Activated CD4-positive, alpha-beta memory T cell treated with anti-CD3 and anti-CD28 coated beads for 36 hours (primary cell): ENCODE data around the gene DAB1. TPM values are rescaled to one million over a fixed set of nuclear protein-coding genes. Genes with fewer than 3 reads are reported as not detected.

ENCODE experiments used
- CTCF ChIA-PET: fragments of 350-600 bp; sonication (Branson Sonifier 250); formaldehyde crosslinking; loops from one replicate; lab custom pipeline; 2021; ENCODE audit warnings: antibody characterized with exemption, inconsistent platforms; lab: Charles Lee
- POLR2A ChIA-PET: fragments of 350-600 bp; sonication (Branson Sonifier 250); formaldehyde crosslinking; loops from one replicate; lab custom pipeline; 2021; ENCODE audit warnings: antibody characterized with exemption; lab: Charles Lee
- DNase-seq: peaks from one replicate; pipeline ENCODE4 v3.0.0-alpha.2; 2020
- H3K27ac Mint-ChIP-seq: one replicate; pipeline ENCODE4 v1.8.0; 2021; ENCODE audit warnings: mixed read lengths
- H3K27me3 Mint-ChIP-seq: one replicate; pipeline ENCODE4 v1.8.0; 2021; ENCODE audit warnings: mixed read lengths
- H3K36me3 Mint-ChIP-seq: one replicate; pipeline ENCODE4 v1.8.0; 2021; ENCODE audit warnings: mixed read lengths
- H3K4me1 Mint-ChIP-seq: one replicate; pipeline ENCODE4 v1.8.0; 2021; ENCODE audit warnings: low read depth, mixed read lengths
- H3K4me3 Mint-ChIP-seq: one replicate; pipeline ENCODE4 v1.8.0; 2021; ENCODE audit warnings: mild to moderate bottlenecking, mixed read lengths
- H3K9me3 Mint-ChIP-seq: one replicate; pipeline ENCODE4 v1.8.0; 2021; ENCODE audit warnings: mixed read lengths
- intact Hi-C: fragments of 100-400 bp; cut with micrococcal nuclease; formaldehyde crosslinking; loops from one replicate; pipeline ENCODE4 v1.15.1; 2023
- total RNA-seq, 2 experiments: library from RNA; stranded (reverse); gene quantifications; one replicate each; pipeline ENCODE4 v1.2.3, GENCODE V29; 2021

Gene DAB1
- total RNA-seq, 2 experiments from 2014 or later, result 0.24 to 0.46 TPM

- H3K9me3 Mint-ChIP-seq, result no peaks in the 10 kb centered on the region
- CTCF ChIA-PET, result no interaction called here
- H3K27me3 Mint-ChIP-seq, result no peaks in the 10 kb centered on the region
- POLR2A ChIA-PET, result no interaction called here
- intact Hi-C loops, result no loop called here
- no peak overlapping the region for H3K4me3 Mint-ChIP-seq
- H3K27ac Mint-ChIP-seq, result no peak overlapping the region
- DNase-seq, result no peak
- H3K4me1 Mint-ChIP-seq, result no peaks in the 10 kb centered on the region
- no peaks in the 10 kb centered on the region for H3K36me3 Mint-ChIP-seq
These were observed 365.0 kb downstream of the DAB1 start for GRCh38 chr1:57058652-57059501.

GRCh38 chr1:57048856-57049255 is 375.0 kb downstream of the DAB1 start:
- H3K27ac Mint-ChIP-seq, result no peak overlapping the region
- ChIA-PET CTCF (no interaction called here), POLR2A (no interaction called here)
- H3K27me3 Mint-ChIP-seq, result no peaks in the 10 kb centered on the region
- no peaks in the 10 kb centered on the region for H3K4me1 Mint-ChIP-seq
- intact Hi-C loops, result no loop called here
- no peaks in the 10 kb centered on the region for H3K36me3 Mint-ChIP-seq
- DNase-seq, result no peak
- no peak overlapping the region for H3K4me3 Mint-ChIP-seq
- H3K9me3 Mint-ChIP-seq, result no peaks in the 10 kb centered on the region

GRCh38 chr1:57046462-57046861 is 377.4 kb downstream of the DAB1 start:
- no peak for DNase-seq
- Mint-ChIP-seq H3K9me3 (no peaks in the 10 kb centered on the region), H3K4me1 (no peaks in the 10 kb centered on the region), H3K27ac (no peak overlapping the region), H3K27me3 (no peaks in the 10 kb centered on the region), H3K36me3 (no peaks in the 10 kb centered on the region), H3K4me3 (no peak overlapping the region)
- ChIA-PET POLR2A (no interaction called here), CTCF (no interaction called here)
- intact Hi-C loops, result no loop called here

- Mint-ChIP-seq H3K27ac (no peak overlapping the region), H3K36me3 (no peaks in the 10 kb centered on the region), H3K4me3 (no peak overlapping the region), H3K9me3 (no peaks in the 10 kb centered on the region), H3K27me3 (no peaks in the 10 kb centered on the region), H3K4me1 (no peaks in the 10 kb centered on the region)
- CTCF ChIA-PET, result no interaction called here
- no peak for DNase-seq
- POLR2A ChIA-PET, result no interaction called here
- intact Hi-C loops, result no loop called here
These were observed 382.0 kb downstream of the DAB1 start for GRCh38 chr1:57041901-57042300.

GRCh38 chr1:57040811-57041210 is 383.0 kb downstream of the DAB1 start:
- Mint-ChIP-seq H3K27me3 (no peaks in the 10 kb centered on the region), H3K4me1 (no peaks in the 10 kb centered on the region), H3K36me3 (no peaks in the 10 kb centered on the region), H3K4me3 (no peak overlapping the region), H3K9me3 (no peaks in the 10 kb centered on the region), H3K27ac (no peak overlapping the region)
- ChIA-PET CTCF (no interaction called here), POLR2A (no interaction called here)
- DNase-seq, result no peak
- intact Hi-C loops, result no loop called here

- no peak overlapping the region for H3K27ac Mint-ChIP-seq
- POLR2A ChIA-PET, result no interaction called here
- H3K27me3 Mint-ChIP-seq, result no peaks in the 10 kb centered on the region
- CTCF ChIA-PET, result no interaction called here
- intact Hi-C loops, result no loop called here
- H3K4me1 Mint-ChIP-seq, result no peaks in the 10 kb centered on the region
- H3K9me3 Mint-ChIP-seq, result no peaks in the 10 kb centered on the region
- DNase-seq, result no peak
- H3K4me3 Mint-ChIP-seq, result no peak overlapping the region
- no peaks in the 10 kb centered on the region for H3K36me3 Mint-ChIP-seq
These were observed 386.9 kb downstream of the DAB1 start for GRCh38 chr1:57036641-57037579.

- POLR2A ChIA-PET, result no interaction called here
- Mint-ChIP-seq H3K4me1 (no peaks in the 10 kb centered on the region), H3K9me3 (no peaks in the 10 kb centered on the region), H3K4me3 (no peak overlapping the region), H3K27ac (no peak overlapping the region), H3K27me3 (no peaks in the 10 kb centered on the region), H3K36me3 (no peaks in the 10 kb centered on the region)
- CTCF ChIA-PET, result no interaction called here
- no peak for DNase-seq
- intact Hi-C loops, result no loop called here
These were observed 389.1 kb downstream of the DAB1 start for GRCh38 chr1:57034713-57035112.

- intact Hi-C loops, result no loop called here
- POLR2A ChIA-PET, result no interaction called here
- CTCF ChIA-PET, result no interaction called here
- H3K27ac Mint-ChIP-seq, result no peak overlapping the region
- peaks cover 10% of the 10 kb centered on the region for H3K9me3 Mint-ChIP-seq
- DNase-seq, result peak; percentile 25
- no peak overlapping the region for H3K4me3 Mint-ChIP-seq
- no peaks in the 10 kb centered on the region for H3K4me1 Mint-ChIP-seq
- H3K27me3 Mint-ChIP-seq, result no peaks in the 10 kb centered on the region
- no peaks in the 10 kb centered on the region for H3K36me3 Mint-ChIP-seq
These were observed 390.4 kb downstream of the DAB1 start for GRCh38 chr1:57033222-57034001.

GRCh38 chr1:57026624-57027354 is 397.1 kb downstream of the DAB1 start:
- H3K4me3 Mint-ChIP-seq, result no peak overlapping the region
- CTCF ChIA-PET, result no interaction called here
- no peaks in the 10 kb centered on the region for H3K27me3 Mint-ChIP-seq
- H3K27ac Mint-ChIP-seq, result no peak overlapping the region
- H3K36me3 Mint-ChIP-seq, result no peaks in the 10 kb centered on the region
- no peaks in the 10 kb centered on the region for H3K4me1 Mint-ChIP-seq
- POLR2A ChIA-PET, result no interaction called here
- intact Hi-C loops, result no loop called here
- no peak for DNase-seq
- peaks cover 12% of the 10 kb centered on the region for H3K9me3 Mint-ChIP-seq

- POLR2A ChIA-PET, result no interaction called here
- no peaks in the 10 kb centered on the region for H3K36me3 Mint-ChIP-seq
- no peak overlapping the region for H3K4me3 Mint-ChIP-seq
These were observed 399.0 kb downstream of the DAB1 start for GRCh38 chr1:57024855-57025254.

GRCh38 chr1:57024428-57024827 is 399.4 kb downstream of the DAB1 start:
- ChIA-PET POLR2A (no interaction called here), CTCF (no interaction called here)
- DNase-seq, result no peak
- Mint-ChIP-seq H3K27ac (no peak overlapping the region), H3K4me3 (no peak overlapping the region), H3K9me3 (peaks cover 12% of the 10 kb centered on the region), H3K4me1 (no peaks in the 10 kb centered on the region), H3K36me3 (no peaks in the 10 kb centered on the region), H3K27me3 (no peaks in the 10 kb centered on the region)
- intact Hi-C loops, result no loop called here

More at GRCh38 chr1:57024855-57025254, 399.0 kb downstream of the DAB1 start:
- Mint-ChIP-seq H3K4me1 (no peaks in the 10 kb centered on the region), H3K27ac (no peak overlapping the region), H3K9me3 (peaks cover 12% of the 10 kb centered on the region), H3K27me3 (no peaks in the 10 kb centered on the region)
- DNase-seq, result no peak
- intact Hi-C loops, result no loop called here
- CTCF ChIA-PET, result no interaction called here
